Measurements from ENCODE around the gene SYPL1. TPM values are rescaled to one million over a fixed set of nuclear protein-coding genes. Genes with fewer than 3 reads are reported as not detected.

The SYPL1 gene
- 126 and 130 TPM in 2 replicates for total RNA-seq
- total RNA-seq (2013): 81.3 TPM
- polyA plus RNA-seq: 58.5 and 82.3 TPM in 2 replicates
- polyA minus RNA-seq: 60.1 and 76.6 TPM in 2 replicates

DNA sequence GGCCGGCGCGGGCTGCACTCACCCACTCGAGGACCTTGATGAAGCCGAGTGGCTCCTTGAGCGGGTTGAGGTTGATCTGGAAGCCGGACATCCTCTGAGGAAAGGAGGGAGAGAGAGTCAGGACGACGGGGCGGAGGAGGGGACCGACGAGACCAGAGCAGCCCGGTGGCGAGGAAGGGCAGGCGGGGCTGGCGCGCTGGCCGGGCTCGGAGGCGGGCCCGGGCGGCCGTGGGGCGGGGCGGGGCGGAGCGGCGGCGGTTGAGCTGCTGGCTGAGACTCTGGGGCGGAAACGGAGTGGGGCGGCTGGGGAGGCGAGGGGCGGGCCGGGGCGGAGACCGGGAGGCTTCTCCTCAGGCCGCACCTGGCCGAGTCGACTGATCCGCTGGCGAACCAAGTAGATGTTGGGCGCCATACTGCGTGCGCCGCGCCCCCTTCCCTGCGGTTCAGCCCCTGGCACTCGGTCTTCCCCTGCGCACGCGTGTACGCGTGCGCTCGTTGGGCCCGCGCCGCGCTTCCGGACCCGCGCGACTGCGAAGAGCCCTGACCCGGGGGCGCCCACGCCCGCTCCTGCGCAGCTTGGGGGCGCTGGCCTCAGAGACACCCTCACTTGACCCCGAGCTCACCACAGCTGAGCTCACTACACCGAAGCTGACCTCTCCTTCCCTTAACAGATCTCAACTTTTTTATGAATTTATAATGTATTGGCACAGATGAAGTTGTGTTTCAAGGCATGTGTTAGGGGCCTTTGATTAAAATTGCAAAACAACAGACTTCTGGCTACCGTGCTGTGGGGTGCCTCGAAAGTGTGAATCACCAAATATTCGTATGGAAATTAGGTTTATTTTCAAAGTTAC, at the start of gene SYPL1:
Gene SYPL1 (minus strand): TSS at position 195 of the 854 bp plus-strand sequence. CDS start 104 bp downstream, at position 91.
- POLR2A ChIA-PET: interaction anchor here (1.0 to 5.4 kb wide), 14 partner anchors 12 to 1172 kb away, joined by 3 to 51 read pairs (median 6); partner anchors contain the start of genes NAMPT and RINT1
- CTCF ChIA-PET: interaction anchor here (1.0 to 8.0 kb wide), 10 partner anchors 10 to 55 kb away, joined by 3 to 120 read pairs (median 10); no protein-coding TSS in a partner anchor
- Mint-ChIP-seq H3K27me3 (no peaks in the 10 kb centered on the region), H3K9me3 (ENCODE audit: insufficient read depth) (no peaks in the 10 kb centered on the region), H3K4me3 (peak within 1 kb of the TSS; percentile 95), H3K27ac (peak within 1 kb of the TSS; percentile 96), H3K4me1 (peaks cover 74% of the 10 kb centered on the region)
- ATAC-seq (ENCODE audit: low read depth): peak; percentile 79
- DNase-seq: peak; percentile 97
- Histone ChIP-seq H3K79me2 (ENCODE audit: control insufficient read depth, insufficient read depth, low read length) (peaks cover 74% of the 10 kb centered on the region), H3K9me3 (ENCODE audit: control extremely low read depth in 1 of 3, control insufficient read depth in 2 of 3, insufficient read depth in 1 of 3, low read length in 2 of 3) (no peaks in the 10 kb centered on the region), H3K27me3 (replicated peaks in 1 of 4; ENCODE audit: control extremely low read depth in 1 of 4, control insufficient read depth in 3 of 4, insufficient read depth in 4 of 4, low read length in 3 of 4) (no peaks in the 10 kb centered on the region), H3K4me1 (ENCODE audit: control insufficient read depth in 2 of 2, insufficient read depth in 2 of 2, low read length in 2 of 2) (peaks cover 66 to 70% of the 10 kb centered on the region in 2 donors), H4K20me1 (ENCODE audit: control insufficient read depth, insufficient read depth, low read length, poor library complexity, severe bottlenecking) (no peaks in the 10 kb centered on the region), H3K4me2 (replicated peaks; ENCODE audit: low read depth, low read length, poor library complexity, severe bottlenecking) (peak within 1 kb of the TSS; percentile 75), H3K27ac (ENCODE audit: low read length in 2 of 2) (peak within 1 kb of the TSS; percentile 91 to 95), H2AFZ (ENCODE audit: insufficient read depth, low read depth, low read length, poor library complexity, severe bottlenecking) (peak within 1 kb of the TSS; percentile 76), H3K4me3 (ENCODE audit: control extremely low read depth in 1 of 5, extremely low read depth in 1 of 5, insufficient read depth in 1 of 5, low read depth in 2 of 5, low read length in 4 of 5) (peak within 1 kb of the TSS; percentile 80 to 94 (median 81)), H3K9ac (ENCODE audit: low read length) (peak within 1 kb of the TSS; percentile 89), H3K36me3 (replicated peaks in 1 of 2; ENCODE audit: control extremely low read depth in 1 of 2, control insufficient read depth in 1 of 2, extremely low read depth in 1 of 2, insufficient read depth in 2 of 2, low read length in 1 of 2) (peaks cover 0 to under 1% of the 10 kb centered on the region in 2 experiments)
- intact Hi-C loops (cut with micrococcal nuclease): loop anchor here (1.0 to 10.0 kb wide), 6 partner anchors 41 to 1098 kb away; partner anchors contain the start of genes ATXN7L1, KMT2E and NAMPT
- WGBS (ENCODE audit: insufficient coverage): under 1% methylated on average over 70 of the region's 76 CpGs
- TF ChIP-seq EZH2 (IDR thresholded peaks at IDR 0.05; ENCODE audit: borderline replicate concordance, insufficient read depth, low read depth, low read length, poor library complexity, severe bottlenecking): no peak
- TF ChIP-seq, protein P1, sequence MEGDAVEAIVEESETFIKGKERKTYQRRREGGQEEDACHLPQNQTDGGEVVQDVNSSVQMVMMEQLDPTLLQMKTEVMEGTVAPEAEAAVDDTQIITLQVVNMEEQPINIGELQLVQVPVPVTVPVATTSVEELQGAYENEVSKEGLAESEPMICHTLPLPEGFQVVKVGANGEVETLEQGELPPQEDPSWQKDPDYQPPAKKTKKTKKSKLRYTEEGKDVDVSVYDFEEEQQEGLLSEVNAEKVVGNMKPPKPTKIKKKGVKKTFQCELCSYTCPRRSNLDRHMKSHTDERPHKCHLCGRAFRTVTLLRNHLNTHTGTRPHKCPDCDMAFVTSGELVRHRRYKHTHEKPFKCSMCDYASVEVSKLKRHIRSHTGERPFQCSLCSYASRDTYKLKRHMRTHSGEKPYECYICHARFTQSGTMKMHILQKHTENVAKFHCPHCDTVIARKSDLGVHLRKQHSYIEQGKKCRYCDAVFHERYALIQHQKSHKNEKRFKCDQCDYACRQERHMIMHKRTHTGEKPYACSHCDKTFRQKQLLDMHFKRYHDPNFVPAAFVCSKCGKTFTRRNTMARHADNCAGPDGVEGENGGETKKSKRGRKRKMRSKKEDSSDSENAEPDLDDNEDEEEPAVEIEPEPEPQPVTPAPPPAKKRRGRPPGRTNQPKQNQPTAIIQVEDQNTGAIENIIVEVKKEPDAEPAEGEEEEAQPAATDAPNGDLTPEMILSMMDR (IDR thresholded peaks at IDR 0.05): no peak

All from B cell (primary cell).